Neural cell (in vitro differentiated cells): Measurements from ENCODE around the gene TBPL2. TPM values are rescaled to one million over a fixed set of nuclear protein-coding genes. Genes with fewer than 3 reads are reported as not detected.

ENCODE experiments used
- H2AFZ ChIP-seq: fragments of 200-600, 300-800 bp; sonication (generic), shearing (Covaris generic); 2 replicates; pipeline ENCODE4 v1.6.0; 2014; ENCODE audit warnings: low read depth, mild to moderate bottlenecking, antibody characterized with exemption, low read length, moderate library complexity
- H3F3A ChIP-seq: fragments of 200-600 bp; shearing (Covaris generic); 2 replicates; pipeline ENCODE4 v1.6.1; 2016; ENCODE audit warnings: mild to moderate bottlenecking, moderate library complexity, mixed read lengths, antibody characterized with exemption, low read length; ENCODE audit not compliant: insufficient read depth, poor library complexity, severe bottlenecking
- H3K27ac ChIP-seq: fragments of 200-600, 300-800 bp; sonication (generic), shearing (Covaris generic); 2 replicates; pipeline ENCODE4 v1.5.1; 2014; ENCODE audit warnings: mild to moderate bottlenecking, low read length, moderate library complexity
- H3K27me3 ChIP-seq: fragments of 300-800, 200-600 bp; sonication (generic), shearing (Covaris generic); 2 replicates; pipeline ENCODE4 v1.6.0; 2014; ENCODE audit warnings: mild to moderate bottlenecking, low read depth, low read length, moderate library complexity; ENCODE audit not compliant: insufficient read depth
- H3K36me3 ChIP-seq: fragments of 300-800, 200-600 bp; sonication (generic), shearing (Covaris generic); 2 replicates; pipeline ENCODE4 v1.5.1; 2014; ENCODE audit warnings: mild to moderate bottlenecking, antibody characterized with exemption, low read length, moderate library complexity; ENCODE audit not compliant: insufficient read depth
- H3K4me2 ChIP-seq: fragments of 300-800, 200-600 bp; sonication (generic), shearing (Covaris generic); 2 replicates; pipeline ENCODE4 v1.6.0; 2014; ENCODE audit warnings: mild to moderate bottlenecking, low read length
- H3K4me3 ChIP-seq: fragments of 300-800, 200-600 bp; sonication (generic), shearing (Covaris generic); 2 replicates; pipeline ENCODE4 v1.5.1; 2014; ENCODE audit warnings: mild to moderate bottlenecking, low read length, moderate library complexity
- H3K79me2 ChIP-seq: fragments of 200-600 bp; shearing (Covaris generic); replicated peaks from 2 replicates; pipeline ENCODE4 v1.6.0; 2014; ENCODE audit warnings: mild to moderate bottlenecking, low read length, moderate library complexity; ENCODE audit not compliant: insufficient read depth
- H3K9ac ChIP-seq: fragments of 300-800, 200-600 bp; sonication (generic), shearing (Covaris generic); 2 replicates; pipeline ENCODE4 v1.6.1; 2016; ENCODE audit warnings: mild to moderate bottlenecking, low read length, mixed read lengths
- H3K9me2 ChIP-seq: fragments of 200-600 bp; shearing (Covaris generic); 2 replicates; pipeline ENCODE4 v1.6.1; 2016; ENCODE audit warnings: mild to moderate bottlenecking, low read length, mixed read lengths; ENCODE audit not compliant: insufficient read depth
- H3K9me3 ChIP-seq: fragments of 200-600, 300-800 bp; sonication (generic), shearing (Covaris generic); 2 replicates; pipeline ENCODE4 v1.6.1; 2016; ENCODE audit warnings: mild to moderate bottlenecking, mixed run types, low read length, moderate library complexity, mixed read lengths
- H4K20me1 ChIP-seq: fragments of 200-600 bp; shearing (Covaris generic); 2 replicates; pipeline ENCODE4 v1.6.1; 2016; ENCODE audit warnings: mild to moderate bottlenecking, mixed run types; ENCODE audit not compliant: insufficient read depth
- CTCF ChIP-seq: fragments of 450-650 bp; IDR thresholded peaks from 2 replicates; pipeline ENCODE4 v1.5.1; 2014; ENCODE audit warnings: antibody characterized with exemption, mild to moderate bottlenecking, moderate library complexity; ENCODE audit not compliant: poor library complexity, severe bottlenecking
- EP300 ChIP-seq: fragments of 450-650 bp; conservative IDR thresholded peaks from 2 replicates; pipeline ENCODE4 v1.6.1; 2014; ENCODE audit warnings: antibody characterized with exemption, mild to moderate bottlenecking, moderate library complexity; ENCODE audit not compliant: poor library complexity, severe bottlenecking
- EZH2 ChIP-seq: fragments of 200-600, 300-800 bp; shearing (Covaris generic), sonication (generic); IDR thresholded peaks from 2 replicates; pipeline ENCODE4 v1.6.1; 2014; ENCODE audit warnings: antibody characterized with exemption, low read length, borderline replicate concordance, mild to moderate bottlenecking; ENCODE audit not compliant: insufficient read depth, poor library complexity, severe bottlenecking
- MXI1 ChIP-seq: fragments of 450-650 bp; conservative IDR thresholded peaks from 2 replicates; pipeline ENCODE4 v1.6.1; 2014; ENCODE audit warnings: antibody characterized with exemption, mild to moderate bottlenecking; ENCODE audit not compliant: poor library complexity, severe bottlenecking
- POLR2AphosphoS5 ChIP-seq: IDR thresholded peaks from 2 replicates; pipeline ENCODE4 v1.6.1; 2012
- RAD21 ChIP-seq: fragments of 450-650 bp; conservative IDR thresholded peaks from 2 replicates; pipeline ENCODE4 v1.6.1; 2014; ENCODE audit warnings: antibody characterized with exemption, mild to moderate bottlenecking, moderate library complexity
- REST ChIP-seq: IDR thresholded peaks from 2 replicates; pipeline ENCODE4 v1.6.1; 2012; ENCODE audit warnings: borderline replicate concordance
- SMC3 ChIP-seq: fragments of 450-650 bp; conservative IDR thresholded peaks from 2 replicates; pipeline ENCODE4 v1.6.1; 2014; ENCODE audit warnings: antibody characterized with exemption, mild to moderate bottlenecking, moderate library complexity; ENCODE audit not compliant: poor library complexity
- TAF1 ChIP-seq: IDR thresholded peaks from 2 replicates; pipeline ENCODE4 v1.6.1; 2012; ENCODE audit warnings: low read depth
- polyA plus RNA-seq: library from polyadenylated mRNA; depleted of rRNA; stranded (reverse); fragments of >200 nt; gene quantifications from 2 replicates; pipeline ENCODE4 v1.2.3, GENCODE V29; 2014

TBPL2 gene
- polyA plus RNA-seq, 1 donor from 2014 or later: not detected

- Histone ChIP-seq H3K4me2 (no peak overlapping the region), H2AFZ (no peak overlapping the region), H3K9ac (no peak overlapping the region), H3K27me3 (no peaks in the 10 kb centered on the region), H3K4me3 (no peak overlapping the region), H3K27ac (no peak overlapping the region), H3K36me3 (no peaks in the 10 kb centered on the region), H3K79me2 (no peaks in the 10 kb centered on the region), H4K20me1 (no peaks in the 10 kb centered on the region), H3K9me2 (no peaks in the 10 kb centered on the region), H3K9me3 (no peaks in the 10 kb centered on the region), H3F3A (no peaks in the 10 kb centered on the region)
- TF ChIP-seq EZH2 (no peak), REST (no peak), POLR2AphosphoS5 (no peak), EP300 (no peak), RAD21 (no peak), MXI1 (no peak), CTCF (no peak), TAF1 (no peak), SMC3 (no peak)
Observed at GRCh38 chr14:55388160-55388559, 52.3 kb downstream of the TBPL2 start.

GRCh38 chr14:55387121-55387520 is 53.3 kb downstream of the TBPL2 start:
- TF ChIP-seq SMC3: no peak
- TF ChIP-seq EZH2: no peak
- TF ChIP-seq REST: no peak
- TF ChIP-seq TAF1: no peak
- no peak for TF ChIP-seq CTCF
- TF ChIP-seq EP300: no peak
- TF ChIP-seq MXI1: no peak
- no peak for TF ChIP-seq RAD21
- no peak for TF ChIP-seq POLR2AphosphoS5
- no peaks in the 10 kb centered on the region for H3K27me3 ChIP-seq
- H3K9ac ChIP-seq: no peak overlapping the region
- H3K9me2 ChIP-seq: no peaks in the 10 kb centered on the region
- H3K4me2 ChIP-seq: no peak overlapping the region
- H2AFZ ChIP-seq: no peak overlapping the region
- no peak overlapping the region for H3K4me3 ChIP-seq
- no peaks in the 10 kb centered on the region for H3F3A ChIP-seq
- no peaks in the 10 kb centered on the region for H3K36me3 ChIP-seq
- no peaks in the 10 kb centered on the region for H3K79me2 ChIP-seq
- no peaks in the 10 kb centered on the region for H3K9me3 ChIP-seq
- no peak overlapping the region for H3K27ac ChIP-seq
- H4K20me1 ChIP-seq: no peaks in the 10 kb centered on the region
